Stimulated activated CD4-positive, alpha-beta T cell treated with anti-CD3 and anti-CD28 coated beads, Interleukin-1b, Interleukin-23, amount 100 ng/mL, for 24 hours (primary cell): ENCODE measurements around the gene SEMA3F.

ENCODE experiments used
- DNase-seq, 4 experiments: peaks; one replicate each; pipeline ENCODE4 v3.0.0-alpha.2; 2020; ENCODE audit warnings: low read depth in 4 of 4, low spot score in 1 of 4

Gene SEMA3F

DNA sequence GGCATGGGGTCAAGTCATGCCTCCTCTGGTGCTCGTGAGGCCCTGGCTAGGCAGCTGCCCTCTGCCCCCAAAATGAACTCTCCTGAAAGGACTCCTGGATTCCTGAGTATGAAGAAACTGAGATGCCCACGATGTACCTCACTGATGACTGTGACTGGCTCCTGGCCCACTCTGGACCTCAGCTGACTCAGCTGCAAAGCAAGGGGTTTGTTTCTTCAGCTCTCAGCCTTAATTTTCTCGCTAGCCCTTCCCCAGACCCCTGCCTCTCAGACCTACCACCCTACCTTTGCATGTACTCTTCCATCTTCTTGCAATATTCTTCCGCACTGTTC lies 75.6 kb downstream of the SEMA3F start:
- DNase-seq, result no peak

GRCh38 chr3:50231581-50231980 lies 76.5 kb downstream of the SEMA3F start:
- no peak for DNase-seq

DNA sequence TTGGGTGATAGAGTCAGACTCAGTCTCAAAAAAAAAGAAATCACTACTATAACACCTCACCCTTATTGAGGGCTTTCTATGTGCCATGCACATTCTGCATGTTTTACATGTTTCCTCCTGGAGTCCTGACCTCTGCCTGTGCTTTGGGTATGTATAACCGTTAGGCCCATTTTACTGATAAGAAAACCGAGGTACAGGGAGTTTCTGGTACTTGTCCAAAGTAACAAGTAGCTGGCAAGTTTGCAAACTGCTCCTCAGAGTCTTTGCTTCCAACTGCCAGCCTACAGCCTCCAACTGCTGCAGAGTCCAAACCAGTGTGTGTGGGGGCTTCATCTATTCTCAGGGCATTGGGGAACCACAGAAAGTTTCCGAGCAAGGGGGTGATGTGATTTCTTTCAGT lies 77.2 kb downstream of the SEMA3F start:
- DNase-seq, result no peak

DNA sequence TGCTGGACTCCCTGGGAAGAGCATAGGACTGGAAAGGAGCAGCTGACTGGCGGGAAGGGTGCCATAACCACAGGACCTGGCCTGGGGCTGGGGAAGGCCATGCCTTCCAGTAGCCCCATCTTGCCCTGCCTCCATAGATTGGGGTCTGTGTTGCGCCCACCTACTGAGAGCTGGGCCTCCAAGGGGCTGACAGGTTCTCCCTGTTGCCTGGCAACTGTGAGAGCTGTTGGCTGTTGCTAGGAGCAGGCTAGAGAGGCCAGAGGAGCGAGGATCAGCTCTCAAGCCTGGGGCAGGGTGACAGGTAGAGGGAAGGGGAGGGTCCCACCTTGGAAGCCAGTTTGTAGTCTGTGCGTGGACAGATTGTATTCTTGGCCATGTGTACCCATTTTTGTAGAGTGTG lies 78.1 kb downstream of the SEMA3F start:
- no peak for DNase-seq

- DNase-seq, result peak; percentile 90 to 99 (median 96)
Observed at GRCh38 chr3:50235716-50236483, 80.8 kb downstream of the SEMA3F start, which contains the start of gene GNAI2. TSS of gene GNAI2 (plus strand) at chr3:50236204. CDS start at chr3:50236336, 132 bp downstream.

GRCh38 chr3:50236484-50237132 lies 81.5 kb downstream of the SEMA3F start:
- no peak for DNase-seq

GRCh38 chr3:50237133-50237651 lies 82.1 kb downstream of the SEMA3F start:
- no peak for DNase-seq

GRCh38 chr3:50237754-50238548 lies 82.8 kb downstream of the SEMA3F start:
- peak; percentile 62 to 87 (median 72) for DNase-seq

- DNase-seq, result no peak
Observed at GRCh38 chr3:50238549-50239026, 83.5 kb downstream of the SEMA3F start.
